Activated CD8-positive, alpha-beta memory T cell treated with anti-CD3 and anti-CD28 coated beads for 24 hours (primary cell): ENCODE measurements around the gene CWC15.
"Not testable (repeated sequence)": the region's sequence is repeated elsewhere in the genome, so short reads cannot be mapped to it uniquely, and the experiment has no call there.

Experiments used
- DNase-seq: peaks from one replicate; pipeline ENCODE4 v3.0.0-alpha.2; 2020

The CWC15 gene

DNA sequence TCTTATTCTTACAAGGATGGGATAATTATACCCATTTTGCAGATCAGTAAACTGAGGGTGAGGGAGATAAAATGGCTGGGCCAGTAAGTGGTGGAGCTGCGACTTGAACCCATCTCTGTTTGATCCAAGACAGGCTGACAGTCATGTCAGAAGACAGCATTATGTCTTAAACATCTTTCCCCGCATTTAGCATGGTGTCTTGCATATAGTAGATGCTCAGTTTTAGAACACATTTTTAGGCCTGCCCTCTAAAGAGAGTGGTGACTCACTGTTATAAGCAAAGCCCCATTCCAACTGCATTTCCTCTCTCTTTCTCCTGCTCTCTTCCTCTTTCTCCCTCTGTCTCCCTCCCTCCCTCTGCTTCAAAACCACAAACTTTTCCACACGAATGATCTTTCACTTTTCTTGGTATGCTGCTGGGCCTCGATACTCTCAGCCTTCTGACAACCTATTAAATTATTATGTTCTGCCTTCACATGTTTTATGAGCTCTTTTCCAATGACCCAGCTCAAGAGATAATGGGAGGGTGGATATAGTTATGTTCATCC lies 25.2 kb downstream of the CWC15 start:
- no peak for DNase-seq

DNA sequence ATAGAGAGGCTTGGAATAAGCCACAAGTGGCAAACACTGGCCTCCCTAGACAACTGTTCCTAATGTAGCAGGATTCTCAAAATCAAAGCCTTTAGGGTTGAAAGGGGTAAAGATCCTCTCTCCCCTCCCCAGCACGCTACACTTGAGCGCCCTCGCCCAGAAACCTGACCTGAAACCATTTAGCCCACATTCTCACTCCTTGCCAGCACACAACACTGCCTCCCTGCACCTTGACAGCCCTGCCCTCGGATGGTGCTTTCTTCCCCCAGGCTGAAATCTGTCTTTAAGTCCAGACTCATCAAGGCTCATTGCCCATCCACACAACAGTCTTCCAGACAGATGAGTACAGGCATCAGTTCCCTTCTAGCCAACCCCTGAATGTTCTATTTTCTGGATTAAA lies 26.5 kb downstream of the CWC15 start:
- DNase-seq: no peak

DNA sequence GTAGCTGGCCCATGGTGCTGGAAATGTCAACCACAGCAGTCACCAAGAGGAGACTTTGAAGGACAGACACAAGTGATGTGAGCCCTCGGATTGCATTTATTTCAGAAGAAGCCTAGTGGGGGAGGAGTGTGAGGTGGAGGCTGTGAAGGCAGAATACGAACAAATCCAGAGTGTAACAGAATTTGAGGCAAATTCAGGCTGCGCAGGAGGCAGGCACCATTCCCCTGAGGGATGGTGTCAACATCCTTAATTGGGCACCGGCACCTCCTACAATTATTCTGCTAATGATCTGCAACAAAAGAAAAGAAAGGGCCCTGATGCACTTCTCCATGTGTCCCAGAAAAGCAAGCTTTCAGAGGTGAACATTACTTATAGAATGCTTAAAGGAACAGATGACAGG lies 32.2 kb downstream of the CWC15 start:
- no peak for DNase-seq

DNA sequence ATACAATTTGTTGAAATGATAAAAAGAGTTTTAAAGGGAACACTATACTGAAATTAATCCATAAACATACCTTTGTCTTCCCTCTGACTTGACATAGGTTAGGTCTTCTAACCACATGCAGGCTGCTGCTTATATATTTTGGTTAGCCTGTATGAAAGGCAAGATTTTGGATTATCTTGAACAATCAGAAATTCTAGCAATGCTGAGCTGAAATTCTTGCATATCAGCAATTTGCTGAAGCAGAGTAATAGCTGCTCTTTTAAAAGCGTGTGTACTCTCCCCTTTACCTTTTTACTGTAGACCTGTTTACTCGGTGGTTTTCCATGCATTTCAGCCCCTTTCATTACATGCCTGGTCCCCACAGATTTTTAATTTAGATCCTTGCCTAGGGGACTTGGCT lies 34.0 kb downstream of the CWC15 start:
- DNase-seq: no peak

DNA sequence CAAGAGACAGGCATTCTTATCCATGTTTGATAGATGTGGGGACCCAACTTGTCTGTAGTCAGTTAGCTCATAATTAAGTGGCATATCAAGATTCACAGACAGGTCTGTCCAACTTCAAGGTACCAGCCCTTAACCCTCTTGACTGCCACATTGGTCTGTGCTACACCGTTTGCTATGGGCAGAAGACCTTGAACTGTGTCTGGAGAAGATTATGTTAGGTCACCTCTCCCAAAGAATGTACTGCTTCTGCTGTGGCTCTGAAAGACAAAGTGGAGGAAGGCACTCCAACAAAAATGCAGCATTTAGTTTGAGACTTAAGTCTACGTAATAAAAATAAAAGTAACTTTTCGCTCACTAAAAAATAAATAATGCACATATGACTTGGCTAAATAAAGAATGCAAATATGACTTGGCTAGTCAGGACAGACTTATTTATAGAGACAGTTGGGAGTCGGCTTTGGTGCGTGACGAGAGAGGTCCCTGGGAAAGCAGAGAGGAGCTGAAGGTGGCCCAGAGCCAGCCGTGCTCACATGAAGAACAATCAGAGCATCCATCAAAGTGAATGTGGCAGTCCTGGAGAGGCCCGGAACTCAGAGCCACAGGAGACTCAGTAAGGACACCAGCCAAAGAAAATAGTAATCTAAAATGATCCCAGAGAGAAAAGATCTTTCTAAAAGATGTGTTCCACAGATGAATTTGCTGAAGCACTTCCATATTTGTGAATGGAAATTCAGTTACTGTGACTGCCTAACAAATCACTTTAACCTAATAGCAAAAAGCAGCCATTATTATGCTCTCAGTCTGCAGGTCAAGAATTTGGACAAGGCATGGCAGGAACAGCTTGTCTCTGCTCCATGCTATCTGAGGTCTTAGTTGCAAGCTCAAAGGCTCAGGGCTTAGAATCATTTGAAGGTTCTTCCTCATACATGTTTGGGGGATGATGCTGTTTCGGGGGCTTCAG lies 35.0 kb downstream of the CWC15 start:
- no peak for DNase-seq

DNA sequence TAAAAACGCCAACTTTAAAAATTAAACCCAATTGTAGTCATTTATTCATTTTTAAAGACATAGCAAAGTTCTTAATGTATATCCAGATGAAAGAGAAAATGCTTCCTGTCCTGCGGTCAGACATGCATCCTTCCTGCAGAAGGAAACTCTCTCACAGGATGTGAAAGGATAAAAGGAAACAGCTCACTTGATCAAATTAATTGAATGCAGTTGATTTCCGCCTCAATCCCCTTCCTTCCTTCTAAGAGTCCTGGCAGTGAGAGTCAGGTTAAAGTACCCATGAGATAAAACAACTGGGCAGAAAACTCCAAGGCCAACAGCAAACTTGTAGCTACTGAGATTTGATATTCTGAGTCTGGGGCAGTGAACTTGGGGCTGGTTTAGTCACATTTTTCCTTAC lies 38.5 kb downstream of the CWC15 start:
- DNase-seq: no peak

DNA sequence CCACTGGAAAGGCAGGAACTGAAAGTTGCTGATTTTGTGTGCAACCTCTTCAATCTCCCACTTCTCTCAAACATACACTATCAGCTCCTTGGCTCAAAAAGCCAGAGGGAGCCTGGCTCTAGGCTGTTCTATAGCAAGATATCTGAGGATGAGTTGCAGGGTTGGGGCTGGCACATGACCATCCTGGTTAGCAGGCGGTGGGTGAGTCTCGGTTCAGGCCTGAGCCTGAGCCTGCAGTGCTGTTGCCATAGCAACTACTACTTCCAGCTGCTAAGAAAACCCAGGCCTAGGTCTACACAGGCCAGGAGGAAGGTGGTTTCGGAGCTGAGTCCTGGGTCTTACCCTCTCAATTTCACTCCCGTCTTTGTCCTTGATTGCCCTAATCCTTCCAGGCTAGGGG lies 39.0 kb downstream of the CWC15 start:
- no peak for DNase-seq

DNA sequence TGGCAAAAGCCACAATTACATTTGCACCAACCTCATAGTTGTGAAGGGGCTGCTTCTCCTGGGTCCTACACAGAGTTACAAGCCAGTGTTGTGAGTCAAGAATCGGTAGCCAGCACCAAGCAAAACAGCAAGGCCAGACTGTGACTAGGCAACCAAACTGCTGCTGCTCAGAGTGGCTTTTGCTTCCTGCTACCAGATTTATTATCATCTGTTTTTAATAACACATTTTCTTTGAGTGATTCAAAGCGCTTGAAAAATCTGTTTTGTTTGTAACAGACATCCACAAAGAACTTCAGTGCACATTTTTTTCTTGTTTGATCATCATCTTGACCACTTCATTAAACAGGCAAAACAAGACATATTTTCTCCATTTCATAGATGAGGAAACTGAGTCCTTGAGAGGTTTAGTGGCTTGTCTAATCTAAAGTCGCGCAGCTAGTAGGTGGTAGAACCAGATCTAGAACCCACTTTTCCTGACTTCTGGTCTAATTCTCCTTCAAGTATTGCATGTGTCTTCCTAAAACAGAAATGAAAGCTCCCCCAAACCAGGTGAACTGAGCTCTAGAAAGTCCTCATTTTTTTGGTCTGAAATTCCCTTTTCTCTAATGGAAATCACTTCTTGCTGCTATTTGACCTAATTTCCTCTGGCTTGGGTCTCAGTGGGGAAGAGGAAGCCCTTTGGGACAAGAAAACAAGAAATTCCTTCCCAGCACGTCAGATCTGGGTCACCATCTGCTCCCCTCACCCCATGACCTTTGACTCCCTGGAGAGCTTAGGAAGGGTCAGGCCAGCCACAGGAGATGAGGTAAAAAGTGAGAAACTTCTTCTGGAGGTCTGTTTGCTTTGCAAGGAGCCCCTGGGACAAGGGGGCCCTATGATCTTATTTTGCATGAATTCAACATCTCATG lies 39.9 kb downstream of the CWC15 start:
- DNase-seq: no peak

DNA sequence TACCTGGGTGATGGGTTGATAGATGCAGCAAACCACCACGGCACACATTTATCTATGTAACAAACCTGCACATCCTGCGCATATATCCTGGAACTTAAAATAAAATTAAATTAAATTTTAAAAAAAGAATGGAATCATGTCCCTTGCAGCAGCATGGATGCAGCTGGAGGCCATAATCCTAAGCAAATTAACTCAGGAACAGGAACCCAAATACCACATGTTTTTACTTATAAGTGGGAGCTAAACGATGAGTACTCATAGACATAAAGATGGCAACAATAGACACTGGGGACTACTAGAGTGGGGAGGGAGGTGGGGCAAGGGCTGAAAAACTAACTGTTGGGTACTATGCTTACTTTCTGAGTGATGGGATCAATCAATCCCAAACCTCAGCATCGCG lies 40.9 kb downstream of the CWC15 start:
- no peak for DNase-seq

DNA sequence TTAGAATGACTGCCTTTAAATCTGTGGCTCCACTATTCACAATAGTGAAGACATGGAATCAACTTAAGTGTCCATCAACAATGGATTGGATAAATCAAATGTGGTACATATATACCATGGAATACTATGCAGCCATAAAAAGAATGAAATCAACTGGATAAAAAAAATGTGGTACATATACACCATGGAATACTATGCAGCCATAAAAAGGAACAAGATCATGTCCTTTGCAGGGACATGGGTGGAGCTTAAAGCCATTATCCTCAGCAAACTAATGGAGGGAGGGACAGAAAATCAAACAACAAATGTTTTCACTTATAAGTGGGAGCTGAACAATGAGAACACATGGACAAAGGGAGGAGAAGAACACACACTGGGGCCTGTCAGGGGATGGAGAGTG lies 41.3 kb downstream of the CWC15 start:
- DNase-seq: not testable (repeated sequence)

DNA sequence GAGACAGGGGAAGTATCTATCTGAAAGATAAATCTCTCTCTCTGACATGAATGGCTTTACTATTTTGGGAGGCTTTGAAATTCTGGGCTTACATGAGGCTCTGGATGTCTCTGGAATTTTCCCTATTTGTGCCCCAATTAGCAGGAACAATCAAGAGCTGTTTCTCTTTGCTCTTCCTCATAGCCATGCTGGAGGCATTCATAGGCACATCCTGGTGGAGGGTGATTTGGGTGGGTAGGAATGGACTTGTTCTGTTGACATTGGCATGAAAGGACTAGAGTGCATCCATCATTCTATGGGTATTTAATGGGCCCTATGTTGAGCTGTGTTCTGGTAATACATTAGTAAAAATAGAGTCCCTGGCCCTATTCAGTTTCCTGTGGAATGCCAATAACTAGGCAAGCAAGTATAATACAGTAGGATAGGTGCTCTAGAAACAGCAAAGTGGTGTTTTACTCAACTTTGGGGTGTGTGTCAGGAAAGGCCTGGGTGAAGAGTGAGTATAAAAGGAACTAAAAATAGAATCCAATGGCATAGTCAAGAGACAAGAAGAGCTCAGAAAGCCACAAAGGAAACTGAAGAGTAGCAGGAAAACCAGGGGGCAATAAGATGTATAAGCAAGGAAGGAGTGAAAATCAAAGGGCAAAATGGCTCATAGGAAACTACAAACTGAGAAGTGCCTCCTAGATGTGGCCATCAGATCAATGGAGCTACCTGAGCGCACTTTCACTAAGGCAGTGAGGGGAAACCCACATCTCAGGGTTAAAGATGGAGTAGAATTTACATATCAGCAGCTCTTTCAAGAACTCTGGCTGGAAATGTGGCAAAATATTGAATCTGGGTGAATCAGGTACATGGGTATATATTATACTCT lies 45.0 kb downstream of the CWC15 start:
- no peak for DNase-seq

DNA sequence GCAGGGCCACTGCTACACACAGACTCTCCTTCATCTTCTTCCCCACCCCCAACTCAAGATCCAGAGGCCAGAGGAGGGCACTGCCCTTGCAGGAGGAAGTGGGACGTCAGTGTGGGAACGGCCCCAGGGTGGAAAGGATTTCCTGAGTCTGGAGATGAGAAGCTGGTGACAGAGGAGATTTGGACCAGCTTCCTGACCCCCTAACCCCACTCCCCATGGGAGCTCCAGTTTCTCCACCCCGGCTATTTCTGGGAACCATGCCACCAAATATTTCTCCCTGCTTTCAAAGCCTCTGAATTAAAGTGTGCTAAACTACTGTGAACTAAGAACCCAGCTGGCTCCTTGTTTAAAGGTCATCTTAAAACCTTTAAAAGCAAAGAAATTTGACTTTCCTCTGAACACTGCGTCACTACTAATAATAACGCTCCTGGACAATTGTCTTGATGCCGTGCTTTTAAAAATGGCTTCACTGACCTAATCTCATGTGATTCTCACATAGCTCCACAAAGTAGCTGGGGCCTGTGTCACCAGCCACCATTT lies 46.6 kb downstream of the CWC15 start:
- DNase-seq: no peak

DNA sequence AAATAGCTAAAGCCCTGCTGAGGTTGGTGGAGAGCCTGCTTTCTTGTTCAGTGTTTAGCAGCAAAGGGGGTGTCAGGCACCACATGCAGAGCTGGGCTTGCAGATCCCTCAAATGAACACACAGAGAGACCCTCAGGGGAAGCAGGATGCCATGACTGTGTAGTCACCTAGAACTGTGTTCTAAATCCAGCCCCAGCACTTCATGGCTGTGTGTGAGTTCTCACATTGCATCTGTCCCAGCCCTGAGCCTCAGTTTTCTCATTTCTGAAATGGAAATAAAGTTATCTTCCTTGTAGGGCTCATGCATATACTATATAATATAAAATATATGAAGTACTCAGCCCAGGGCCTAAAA lies 47.1 kb downstream of the CWC15 start:
- no peak for DNase-seq

DNA sequence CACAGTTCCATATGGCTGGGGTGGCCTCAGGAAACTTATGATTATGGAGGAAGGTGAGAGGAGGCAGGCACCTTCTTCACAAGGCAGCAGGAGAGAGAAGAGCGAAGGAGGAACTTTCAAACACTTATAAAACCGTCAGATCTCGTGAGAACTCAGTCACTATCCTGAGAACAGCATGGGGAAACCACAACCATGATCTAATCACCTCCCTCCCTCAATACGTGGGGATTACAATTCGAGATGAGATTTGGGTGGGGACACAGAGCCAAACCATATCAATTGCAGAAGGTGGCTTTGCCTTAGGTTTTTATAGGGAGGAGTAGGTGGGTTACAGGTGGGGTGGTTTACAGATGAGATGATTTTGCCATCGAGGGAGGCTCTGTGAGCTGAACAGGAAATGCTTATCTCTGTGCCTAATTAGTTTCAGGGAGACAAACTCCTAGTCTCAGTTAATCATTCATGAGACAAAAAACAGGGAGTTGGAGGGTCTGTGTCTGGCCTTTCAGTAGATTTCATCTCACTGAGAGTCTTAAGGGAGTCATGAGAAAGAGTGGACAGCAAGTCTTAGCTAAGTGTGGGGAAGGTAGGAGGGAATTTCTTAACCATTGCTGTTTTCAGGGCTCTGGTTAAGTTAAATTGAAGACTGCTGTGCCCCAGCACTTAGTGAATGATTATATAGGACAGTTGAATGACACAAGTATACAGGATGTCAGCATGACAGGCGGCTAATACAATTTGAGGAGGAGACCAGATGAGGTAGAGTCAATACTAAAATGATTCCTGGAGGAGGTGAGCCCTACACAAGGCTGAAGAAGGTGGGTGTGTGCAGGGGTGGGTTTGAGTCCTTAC lies 47.7 kb downstream of the CWC15 start:
- no peak for DNase-seq

DNA sequence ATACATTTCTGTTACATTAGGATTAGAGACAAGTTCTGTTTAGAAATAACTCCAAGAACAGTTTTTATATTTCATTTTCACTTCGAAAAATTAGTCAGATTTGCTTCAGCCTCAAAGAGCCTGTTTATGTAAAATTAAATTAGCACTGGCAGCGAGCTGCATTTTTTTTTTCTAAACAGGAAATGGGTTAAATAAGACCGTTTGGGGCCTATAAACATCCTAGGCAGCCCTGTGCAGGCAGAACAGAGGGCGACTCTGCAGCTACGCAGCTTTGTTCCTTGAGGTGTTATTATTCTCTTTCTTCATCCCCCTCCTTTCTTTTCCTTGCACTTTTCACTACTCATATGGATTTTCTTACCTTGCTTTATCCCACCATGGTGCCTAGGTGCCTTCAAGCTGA lies 48.7 kb downstream of the CWC15 start:
- no peak for DNase-seq

DNA sequence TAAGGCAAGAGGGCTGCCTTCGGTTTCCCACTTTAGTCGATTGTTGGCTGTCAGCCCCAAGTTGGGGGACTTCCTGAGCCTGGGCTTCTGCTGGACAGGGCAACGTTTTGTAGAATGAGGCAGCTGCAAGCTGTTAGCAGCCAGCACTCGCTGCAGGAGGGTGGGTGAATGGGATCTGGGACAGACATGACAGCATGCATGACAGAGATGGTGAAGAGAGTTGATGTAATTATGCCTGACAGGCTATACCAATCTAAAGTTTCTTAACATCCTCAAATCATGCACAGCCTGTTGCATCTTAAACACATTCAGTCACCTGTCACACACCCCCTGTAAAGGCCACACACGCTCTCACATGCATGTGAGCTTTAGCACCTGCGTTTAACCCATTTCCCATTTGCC lies 49.2 kb downstream of the CWC15 start:
- no peak for DNase-seq

DNA sequence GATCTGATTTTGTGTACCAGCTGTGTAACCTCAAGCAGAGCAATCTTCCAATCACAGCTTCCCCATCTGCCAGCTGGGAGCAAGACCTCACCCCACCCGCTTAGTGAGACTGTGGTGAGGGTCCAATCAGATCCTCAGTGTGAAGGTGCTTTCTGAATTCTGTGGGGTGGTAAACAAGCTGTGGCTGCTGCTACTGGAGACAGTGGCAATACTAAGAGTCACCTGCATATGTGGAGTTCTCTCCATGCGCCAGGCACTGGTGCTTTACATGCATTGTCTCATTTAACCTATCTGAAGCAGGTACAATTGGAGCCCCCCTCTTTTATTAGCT lies 50.4 kb downstream of the CWC15 start:
- DNase-seq: no peak

DNA sequence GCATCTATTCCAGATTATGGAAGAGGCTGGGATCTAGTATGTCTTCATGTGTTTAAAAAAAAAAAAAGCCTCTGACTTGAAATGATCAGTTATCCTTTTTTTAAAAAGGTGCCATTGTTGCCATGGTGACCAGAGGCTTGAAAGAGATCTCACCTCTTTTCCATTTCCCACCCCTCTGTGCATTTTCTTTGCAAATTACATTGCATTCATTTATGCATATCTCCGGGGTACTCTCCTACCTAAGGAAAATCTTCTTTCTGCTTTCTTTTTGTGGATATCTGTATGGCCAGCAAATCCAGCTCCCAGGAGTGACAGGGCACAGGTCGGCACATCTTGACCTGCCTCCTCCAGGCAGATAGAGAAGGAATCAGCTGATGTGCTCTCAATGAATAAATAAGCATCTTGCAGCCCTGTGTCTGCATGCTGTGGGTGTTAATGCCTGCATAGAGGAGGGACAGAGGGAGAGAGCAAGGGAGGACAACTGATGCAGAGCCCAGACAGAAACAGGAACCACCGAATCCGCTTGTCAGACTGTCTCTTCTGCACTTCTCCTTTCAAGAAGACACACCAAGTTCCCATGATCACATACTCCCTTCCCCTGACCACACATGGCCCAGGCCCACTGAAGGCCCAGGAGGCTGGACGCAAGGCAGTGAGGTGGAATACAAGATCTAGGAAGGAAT lies 50.9 kb downstream of the CWC15 start:
- no peak for DNase-seq

DNA sequence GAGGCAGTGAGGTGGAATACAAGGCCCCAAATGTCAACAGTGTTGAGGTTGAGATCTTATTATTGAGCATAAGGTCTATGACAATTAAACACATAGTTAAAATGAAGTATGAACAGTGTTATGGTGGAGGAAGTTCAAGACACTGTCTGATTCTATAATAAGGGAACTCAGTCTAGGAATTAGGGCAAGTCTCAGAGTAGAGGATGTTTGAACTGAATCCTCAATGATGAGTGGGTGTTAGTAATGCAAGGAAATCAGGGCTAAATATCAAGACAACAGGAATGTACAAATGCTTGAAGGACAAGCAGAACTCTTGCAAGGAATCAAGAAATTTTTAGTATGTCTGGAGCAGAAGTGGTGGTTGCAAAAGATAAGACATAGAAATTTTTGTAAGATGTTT lies 53.0 kb downstream of the CWC15 start:
- no peak for DNase-seq

DNA sequence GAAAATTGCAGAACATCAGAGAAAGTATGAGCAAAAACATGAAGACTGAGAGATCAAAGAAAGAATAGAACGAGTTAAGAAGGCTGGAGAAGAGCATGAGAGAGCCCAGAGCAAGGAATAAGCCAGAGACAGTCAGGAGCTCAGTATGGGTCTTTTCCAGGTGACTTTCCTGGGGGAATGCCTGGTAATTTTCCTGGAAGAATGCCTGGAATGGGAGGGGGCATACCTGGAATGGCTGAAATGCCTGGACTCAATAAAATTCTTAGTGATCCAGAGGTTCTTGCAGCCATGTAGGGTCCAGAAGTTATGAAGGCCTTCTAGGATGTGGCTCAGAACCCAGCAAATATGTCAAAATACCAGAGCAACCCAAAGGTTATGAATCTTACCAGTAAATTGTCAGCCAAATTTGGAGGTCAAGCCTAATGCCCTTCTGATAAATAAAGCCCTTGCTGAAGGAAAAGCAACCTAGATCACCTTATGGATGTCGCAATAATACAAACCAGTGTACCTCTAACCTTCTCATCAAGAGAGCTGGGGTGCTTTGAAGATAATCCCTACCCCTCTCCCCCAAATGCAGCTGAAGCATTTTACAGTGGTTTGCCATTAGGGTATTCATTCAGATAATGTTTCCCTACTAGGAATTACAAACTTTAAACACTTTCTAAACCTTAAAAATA lies 59.5 kb downstream of the CWC15 start:
- DNase-seq: not testable (repeated sequence)
